Left ventricle myocardium superior (tissue), 1 donor: ENCODE measurements around the gene RBKS. TPM values are rescaled to one million over a fixed set of nuclear protein-coding genes. Genes with fewer than 3 reads are reported as not detected.

Experiments used
- ATAC-seq: fragments of 200-7000 bp; cut with Tn5 transposase; one replicate; pipeline ENCODE4 v1.9.1; 2020; ENCODE audit warnings: mild to moderate bottlenecking, moderate library complexity
- DNase-seq: peaks from one replicate; pipeline ENCODE4 v3.0.0-alpha.2; 2020
- intact Hi-C: fragments of 100-400 bp; cut with micrococcal nuclease; formaldehyde crosslinking; loops from one replicate; pipeline ENCODE4 v1.11.0; 2022
- total RNA-seq: library from RNA; stranded (reverse); fragmentation: NEBNext Ultra II Directional; extraction: Animal tissue kit (Norgen Biotek cat#: 25700); gene quantifications from one replicate; pipeline ENCODE4 v1.2.1, GENCODE V29; 2021
- donor health status: DM: no; HTN: yes; CAD: no; lungs with severe emphysema.

Gene RBKS
- total RNA-seq, 1 donor from 2014 or later = 3.3 TPM

GRCh38 chr2:27808418-27808817, 81.8 kb downstream of the RBKS start:
- intact Hi-C loops = no loop called here
- no peak for ATAC-seq
- DNase-seq = no peak

GRCh38 chr2:27807476-27807875, 82.7 kb downstream of the RBKS start:
- ATAC-seq (peak; percentile 38), DNase-seq (no peak)
- intact Hi-C loops = no loop called here

DNA sequence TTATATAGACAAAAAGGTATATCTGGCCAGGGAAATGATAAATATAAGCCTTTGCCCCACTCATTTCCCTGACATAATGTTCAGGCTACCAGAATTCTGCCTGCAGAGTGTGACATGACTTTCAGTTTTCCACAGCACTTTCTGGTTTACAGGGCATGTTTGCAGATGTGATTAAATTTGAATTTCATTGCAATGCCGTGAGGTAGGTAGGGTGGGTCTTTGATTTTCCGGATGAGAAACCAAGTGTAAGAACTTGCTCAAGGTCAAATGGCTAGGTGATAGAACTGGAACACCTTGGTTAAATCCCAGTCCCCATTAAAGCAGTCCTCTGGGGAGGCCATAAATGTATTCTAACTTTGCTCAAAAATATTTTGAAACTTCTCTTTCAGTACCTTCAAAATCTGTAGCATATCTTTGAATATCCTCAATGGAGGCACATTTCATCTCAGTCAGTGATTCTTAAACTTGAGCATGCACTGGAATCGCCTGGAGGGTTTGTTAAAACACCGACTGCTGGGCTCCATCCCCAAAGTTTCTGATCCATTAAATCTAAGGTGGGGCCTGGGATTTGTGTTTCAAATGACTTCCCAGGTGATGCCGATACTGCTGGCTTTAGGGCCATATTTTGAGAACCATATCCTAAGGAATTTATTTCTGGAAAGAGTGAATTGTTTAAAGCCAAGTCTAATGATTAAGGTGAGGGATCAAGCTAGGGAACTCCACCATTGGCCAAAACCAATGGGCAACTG, 83.7 kb downstream of the RBKS start:
- intact Hi-C loops = no loop called here

GRCh38 chr2:27805180-27805579, 85.0 kb downstream of the RBKS start:
- ATAC-seq (no peak), DNase-seq (no peak)
- intact Hi-C loops = no loop called here

More for the DNA sequence above, 83.7 kb downstream of the RBKS start:
- DNase-seq = no peak
- no peak for ATAC-seq

- ATAC-seq = no peak
- intact Hi-C loops = no loop called here
- DNase-seq = no peak
Measured at GRCh38 chr2:27804146-27804545, 86.0 kb downstream of the RBKS start.

- no peak for DNase-seq
- intact Hi-C loops = no loop called here
- no peak for ATAC-seq
Measured at GRCh38 chr2:27803046-27803445, 87.1 kb downstream of the RBKS start.

- DNase-seq = no peak
- ATAC-seq = no peak
- intact Hi-C loops = no loop called here
Measured at GRCh38 chr2:27802547-27802946, 87.6 kb downstream of the RBKS start.

- ATAC-seq (peak; percentile 27), DNase-seq (peak; percentile 49)
- intact Hi-C loops = no loop called here
Measured at GRCh38 chr2:27800856-27801255, 89.3 kb downstream of the RBKS start.

- intact Hi-C loops = no loop called here
- ATAC-seq = no peak
- DNase-seq = no peak
Measured at GRCh38 chr2:27799646-27800010, 90.6 kb downstream of the RBKS start.

DNA sequence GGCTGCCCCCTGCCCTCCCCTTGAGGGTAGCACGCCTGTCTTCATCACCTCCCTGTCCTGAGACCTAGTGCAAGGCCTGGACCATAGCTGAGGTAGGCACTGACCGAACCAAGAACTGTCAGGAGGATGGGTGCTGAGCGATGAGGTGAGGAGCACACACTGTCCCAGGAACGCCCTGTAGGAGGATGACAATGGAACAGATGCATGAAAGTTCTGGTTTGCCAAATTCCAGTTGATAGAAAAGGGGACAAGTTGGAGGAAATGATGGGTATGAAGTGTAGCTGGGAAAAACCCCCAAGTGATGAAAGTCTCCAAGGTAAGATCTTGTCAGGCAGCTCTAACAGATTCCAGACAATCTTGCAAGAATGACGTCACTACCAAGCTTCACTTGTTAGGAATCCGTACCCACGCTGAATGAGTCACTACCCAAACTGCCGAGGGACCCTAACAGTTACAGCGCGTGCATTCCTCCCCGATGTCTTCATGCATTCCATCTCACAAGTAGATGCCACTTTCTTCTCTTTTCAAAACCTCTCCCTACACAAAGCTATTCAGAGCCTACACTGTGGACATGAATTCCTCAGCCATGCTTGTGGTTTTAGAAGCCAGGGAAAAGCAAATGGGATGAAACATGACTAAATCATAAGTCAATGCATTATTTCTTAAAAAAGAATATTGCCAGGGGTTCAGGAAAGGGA, 91.1 kb downstream of the RBKS start:
- ATAC-seq (peak; percentile 43), DNase-seq (peak; percentile 42)
- intact Hi-C loops = no loop called here

- ATAC-seq (no peak), DNase-seq (no peak)
- intact Hi-C loops = no loop called here
Measured at GRCh38 chr2:27798486-27798885, 91.7 kb downstream of the RBKS start.

GRCh38 chr2:27797841-27798240, 92.3 kb downstream of the RBKS start:
- DNase-seq (no peak), ATAC-seq (no peak)
- intact Hi-C loops = no loop called here

DNA sequence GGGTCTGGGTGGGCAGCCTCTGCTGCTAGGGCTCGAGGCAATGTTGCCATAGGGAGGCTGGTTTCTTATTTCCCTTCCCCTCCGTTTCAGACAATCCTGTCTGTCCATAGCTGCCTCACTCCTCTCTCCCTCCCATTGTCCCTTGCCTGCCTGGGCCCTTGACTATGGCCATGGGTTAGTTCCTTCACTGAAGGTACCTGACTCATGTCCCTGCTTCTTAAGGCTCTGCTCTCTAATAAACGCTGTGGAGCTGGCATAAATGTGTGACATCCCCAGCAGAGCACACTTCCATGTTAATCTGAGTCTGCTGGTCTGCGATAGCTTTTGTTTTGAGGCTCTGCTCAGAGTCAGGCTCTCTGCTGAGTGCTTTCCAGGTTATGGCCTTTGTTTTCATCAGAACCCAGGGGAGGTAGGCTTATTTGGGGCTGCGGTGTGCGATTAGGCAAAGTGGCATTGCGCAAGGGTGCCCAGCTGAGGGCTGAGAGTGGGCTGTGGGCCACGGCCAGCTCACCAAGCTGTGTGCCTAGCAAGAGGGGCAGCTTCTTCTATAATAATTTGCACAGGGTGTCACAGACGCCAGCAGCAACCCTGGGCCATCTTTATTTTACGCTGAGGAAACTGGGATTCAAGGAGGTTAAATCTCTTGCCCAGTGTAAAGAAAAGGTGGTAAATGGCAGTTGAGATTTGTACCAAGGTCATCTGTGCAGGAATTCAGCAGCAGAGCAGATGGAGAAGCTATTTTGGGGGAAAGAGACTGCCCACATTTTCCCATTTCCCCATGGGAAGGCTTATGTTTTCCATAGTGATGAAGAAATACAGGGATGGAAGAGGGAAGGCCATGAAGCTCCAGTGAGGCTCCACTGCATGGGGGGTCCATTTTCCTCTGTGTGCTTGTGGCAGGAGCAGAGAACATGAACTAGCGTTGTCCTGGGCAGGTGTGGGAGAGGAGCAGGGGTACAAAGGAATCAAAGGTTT, 93.1 kb downstream of the RBKS start:
- ATAC-seq (peak; percentile 78), DNase-seq (peak; percentile 79)
- intact Hi-C loops = no loop called here

- intact Hi-C loops = no loop called here
- no peak for DNase-seq
- ATAC-seq = peak; percentile 72
Measured at GRCh38 chr2:27795868-27796277, 94.3 kb downstream of the RBKS start.

DNA sequence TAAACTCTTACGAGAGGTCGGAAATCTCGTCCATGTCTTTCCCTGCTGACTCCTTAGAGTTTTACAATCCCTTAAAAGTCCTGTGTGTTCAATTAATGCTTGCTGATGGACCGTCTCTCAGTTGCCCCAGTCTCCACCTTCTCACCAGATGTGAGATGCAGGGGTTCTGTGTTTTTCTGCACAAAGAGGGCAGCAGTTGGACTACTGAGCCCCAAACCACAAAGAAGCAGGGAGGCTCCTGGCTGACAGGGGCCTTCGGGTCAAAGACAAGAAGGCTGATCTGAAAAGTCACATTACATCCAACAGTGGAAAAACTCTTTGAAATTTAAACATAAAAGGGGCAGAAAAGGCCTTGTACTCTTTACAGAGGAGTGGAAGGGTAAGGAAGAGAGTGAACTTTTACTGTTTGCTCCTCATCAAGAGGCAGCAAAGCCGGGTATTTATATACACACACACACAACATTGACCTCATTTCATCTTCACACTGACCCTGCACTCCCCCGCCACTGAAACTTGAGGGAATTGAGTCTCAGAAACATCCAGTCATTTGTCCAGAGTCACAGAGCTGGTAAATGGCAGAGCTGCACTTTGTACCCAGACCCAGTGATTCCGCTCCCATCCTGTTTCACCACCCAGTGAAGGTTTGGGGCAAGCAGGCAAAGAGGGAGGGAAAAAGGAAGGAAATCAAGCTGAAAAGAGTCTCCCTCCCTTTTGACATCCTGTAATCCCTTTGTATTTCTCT, 94.9 kb downstream of the RBKS start:
- no peak for ATAC-seq
- intact Hi-C loops = no loop called here
- no peak for DNase-seq

- intact Hi-C loops = no loop called here
- ATAC-seq = no peak
- no peak for DNase-seq
Measured at GRCh38 chr2:27792759-27793158, 97.4 kb downstream of the RBKS start.

GRCh38 chr2:27790796-27791195, 99.4 kb downstream of the RBKS start:
- ATAC-seq = no peak
- intact Hi-C loops = no loop called here

DNA sequence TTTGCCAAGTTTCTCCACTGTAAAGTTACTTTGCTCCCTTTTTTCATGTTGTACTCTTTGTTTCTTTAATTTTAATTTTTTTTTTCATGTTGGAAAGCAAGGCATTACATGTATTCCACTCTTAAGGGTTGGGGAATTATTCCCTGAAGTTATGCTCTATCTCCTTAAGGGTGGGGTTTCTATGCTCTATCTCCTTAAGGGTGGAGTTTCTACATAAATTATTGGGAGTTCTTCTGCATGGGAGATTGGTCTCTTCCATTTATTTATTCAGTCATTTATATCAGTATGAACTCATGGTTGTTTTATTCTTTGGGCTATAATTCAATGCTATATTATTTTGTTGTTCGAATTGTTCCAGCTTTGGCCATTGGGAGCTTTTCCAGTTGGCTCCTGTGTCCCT, 107.5 kb downstream of the RBKS start:
- ATAC-seq = no peak
- intact Hi-C loops = no loop called here
- DNase-seq = no peak

More at GRCh38 chr2:27790796-27791195, 99.4 kb downstream of the RBKS start:
- DNase-seq = no peak

GRCh38 chr2:27781496-27781895, 108.7 kb downstream of the RBKS start:
- intact Hi-C loops = no loop called here
- ATAC-seq (peak; percentile 35), DNase-seq (no peak)
